GM21576 (cell line): Measurements from ENCODE around the gene KRT26.

Source experiments
- ATAC-seq: cut with Tn5 transposase; IDR thresholded peaks from one replicate; pipeline ENCODE4 v1.9.1; 2021; ENCODE audit warnings: mild to moderate bottlenecking, moderate library complexity; ENCODE audit not compliant: unreplicated experiment

The KRT26 gene

GRCh38 chr17:40734018-40734417 lies 38.0 kb downstream of the KRT26 start:
- no peak for ATAC-seq

- ATAC-seq, result no peak
Measured at GRCh38 chr17:40730970-40731369, 41.0 kb downstream of the KRT26 start.

- no peak for ATAC-seq
Measured at GRCh38 chr17:40727447-40728231, 44.4 kb downstream of the KRT26 start.

GRCh38 chr17:40726919-40727318 lies 45.1 kb downstream of the KRT26 start:
- no peak for ATAC-seq

GRCh38 chr17:40724656-40725055 lies 47.3 kb downstream of the KRT26 start:
- no peak for ATAC-seq

GRCh38 chr17:40722241-40722640 lies 49.8 kb downstream of the KRT26 start:
- ATAC-seq, result no peak

- ATAC-seq, result no peak
Measured at GRCh38 chr17:40720899-40721298, 51.1 kb downstream of the KRT26 start.

- ATAC-seq, result no peak
Measured at GRCh38 chr17:40718930-40719329, 53.1 kb downstream of the KRT26 start.

GRCh38 chr17:40717776-40718175 lies 54.2 kb downstream of the KRT26 start:
- ATAC-seq, result no peak
